Kidney (tissue), 14 donors: ENCODE results near the gene GYS1. TPM values are rescaled to one million over a fixed set of nuclear protein-coding genes. Genes with fewer than 3 reads are reported as not detected.
A peak's percentile ranks its signal among the peaks of the same experiment; 100 is the strongest.

Experiments used
- DNase-seq, 5 donors: peaks; one replicate each; pipeline ENCODE4 v3.0.0-alpha.2; 2013 to 2020
- FAIRE-seq: peaks from 2 replicates; lab custom pipeline; 2012; peaks lifted over from hg19 to GRCh38; lab: Jason Lieb, UNC
- H3K27ac ChIP-seq, 2 donors: one replicate each; pipeline ENCODE4 v1.7.0; 2013; ENCODE audit warnings: low read depth in 2 of 2, low read length in 2 of 2, inconsistent platforms in 1 of 2
- H3K27me3 ChIP-seq: one replicate; pipeline ENCODE4 v1.7.1; 2013; ENCODE audit warnings: low read length, inconsistent platforms; ENCODE audit not compliant: control insufficient read depth, insufficient read depth
- H3K36me3 ChIP-seq, 3 donors: one replicate each; pipeline versions ENCODE4 v1.7.0 to v1.7.1; 2013; ENCODE audit warnings: low read length in 3 of 3, control low read depth in 1 of 3, inconsistent platforms in 1 of 3; ENCODE audit not compliant: insufficient read depth in 3 of 3, control insufficient read depth in 2 of 3
- H3K4me1 ChIP-seq, 3 donors: one replicate each; pipeline versions ENCODE4 v1.7.0 to v1.7.1; 2013; ENCODE audit warnings: low read length in 3 of 3, inconsistent platforms in 1 of 3, low read depth in 1 of 3; ENCODE audit not compliant: control insufficient read depth in 2 of 3, insufficient read depth in 2 of 3
- H3K4me3 ChIP-seq, 3 donors: one replicate each; pipeline versions ENCODE4 v1.7.0 to v1.8.1; 2013; ENCODE audit warnings: low read length in 3 of 3, control low read depth in 1 of 3, inconsistent platforms in 1 of 3
- H3K9ac ChIP-seq, 3 donors: one replicate each; pipeline versions ENCODE4 v1.7.0 to v1.7.1; 2013; ENCODE audit warnings: low read length in 3 of 3, control low read depth in 1 of 3, inconsistent platforms in 1 of 3
- H3K9me3 ChIP-seq, 3 donors: one replicate each; pipeline versions ENCODE4 v1.7.0 to v1.7.1; 2013; ENCODE audit warnings: low read length in 3 of 3, control low read depth in 1 of 3, inconsistent platforms in 1 of 3; ENCODE audit not compliant: control insufficient read depth in 2 of 3, insufficient read depth in 1 of 3
- CTCF ChIP-seq: IDR thresholded peaks from 3 replicates; pipeline ENCODE4 v1.5.1; 2012; ENCODE audit warnings: mild to moderate bottlenecking, moderate library complexity, borderline replicate concordance; ENCODE audit not compliant: insufficient read depth; ENCODE audit errors: extremely low read depth
- intact Hi-C: fragments of 100-400 bp; cut with DNase I; formaldehyde crosslinking; loops from one replicate; pipeline ENCODE4 v1.11.1; 2022
- polyA plus RNA-seq: library from polyadenylated mRNA; stranded (reverse); fragments of 350-450 nt; fragmentation: Illumina TruSeq; extraction: RNeasy Lipid Tissue Mini Kit (QIAGEN cat#74804); gene quantifications from one replicate; pipeline ENCODE4 v1.2.3, GENCODE V29; 2014; ENCODE audit warnings: low read depth, low replicate concordance; ENCODE audit not compliant: insufficient read depth
- total RNA-seq: library from RNA; stranded (reverse); fragmentation: NEBNext Ultra II Directional; extraction: Animal tissue kit (Norgen Biotek cat#: 25700); gene quantifications from one replicate; pipeline ENCODE4 v1.2.1, GENCODE V29; 2021
- donor health status: control.
- donor health status: control.
- donor health status: control.
- donor health status: control.
- donor health status: control.
- donor health status: DM: yes; HTN: yes; CAD: no.
- donor health status: Normal renal cell carcinoma (clear cell type).

The GYS1 gene
- total and polyA plus RNA-seq, 2 donors from 2014 or later = 23.9 to 41.5 TPM

- FAIRE-seq = no peak
- H3K36me3 ChIP-seq = peaks cover 0 to 10% (median 4%) of the 10 kb centered on the region in 3 donors
- intact Hi-C loops = no loop called here
- no peak for DNase-seq
- no peaks in the 10 kb centered on the region for H3K27me3 ChIP-seq
- H3K4me1 ChIP-seq = peaks cover 0 to 27% (median 11%) of the 10 kb centered on the region in 3 donors
- H3K27ac ChIP-seq = no peak overlapping the region
- H3K9me3 ChIP-seq = no peaks in the 10 kb centered on the region
- H3K4me3 ChIP-seq = peak overlapping the region in 1 of 3 donors; percentile 97
- H3K9ac ChIP-seq = peak overlapping the region in 1 of 3 donors; percentile 99
- no peak for TF ChIP-seq CTCF
Measured at GRCh38 chr19:48991011-48991609, 2.0 kb downstream of the GYS1 start.

GRCh38 chr19:48990400-48990799 is 2.7 kb downstream of the GYS1 start:
- no peak for DNase-seq
- TF ChIP-seq CTCF = no peak
- Histone ChIP-seq H3K4me3 (no peak overlapping the region), H3K27me3 (no peaks in the 10 kb centered on the region), H3K27ac (no peak overlapping the region), H3K9me3 (no peaks in the 10 kb centered on the region), H3K36me3 (peaks cover 0 to 14% (median 11%) of the 10 kb centered on the region in 3 donors), H3K4me1 (peaks cover 0 to 27% (median 11%) of the 10 kb centered on the region in 3 donors), H3K9ac (no peak overlapping the region)
- intact Hi-C loops = no loop called here
- no peak for FAIRE-seq

- Histone ChIP-seq H3K9ac (no peak overlapping the region), H3K27me3 (no peaks in the 10 kb centered on the region), H3K36me3 (peaks cover 0 to 20% (median 17%) of the 10 kb centered on the region in 3 donors), H3K27ac (no peak overlapping the region), H3K4me1 (peaks cover 0 to 25% (median 11%) of the 10 kb centered on the region in 3 donors), H3K9me3 (no peaks in the 10 kb centered on the region), H3K4me3 (no peak overlapping the region)
- no peak for TF ChIP-seq CTCF
- intact Hi-C loops = no loop called here
- no peak for FAIRE-seq
- no peak for DNase-seq
Measured at GRCh38 chr19:48989701-48990291, 3.3 kb downstream of the GYS1 start.
